ENCODE measurements around the gene FAM110C. TPM values are rescaled to one million over a fixed set of nuclear protein-coding genes. Genes with fewer than 3 reads are reported as not detected.
A peak's percentile ranks its signal among the peaks of the same experiment; 100 is the strongest.
"Not testable (repeated sequence)": the region's sequence is repeated elsewhere in the genome, so short reads cannot be mapped to it uniquely, and the experiment has no call there.

The FAM110C gene
- total RNA-seq, 2 experiments from 2014 or later, result 0.14 to 0.16 TPM

DNA sequence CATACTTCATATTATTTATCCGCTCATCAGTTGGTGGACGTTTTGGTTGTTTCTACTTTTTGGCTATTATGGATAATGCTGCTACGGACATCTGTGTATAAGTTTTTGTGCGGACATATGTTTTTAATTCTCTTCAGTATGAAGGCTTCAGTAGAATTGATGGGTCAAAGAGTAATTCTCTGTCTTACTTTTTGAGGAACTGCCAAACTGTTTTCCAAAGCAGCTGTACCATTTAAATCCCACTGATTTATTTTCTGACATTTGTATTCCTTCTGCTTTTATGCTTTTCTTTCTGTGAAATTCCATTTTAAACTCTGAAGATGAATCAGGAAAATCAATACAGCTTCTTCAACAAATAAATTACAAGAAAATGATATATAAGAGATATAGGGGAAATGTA lies 20.8 kb downstream of the FAM110C start:
- H3K27me3 Mint-ChIP-seq, result peaks cover 5% of the 10 kb centered on the region
- H3K4me3 Mint-ChIP-seq, result no peak overlapping the region
- DNase-seq, result no peak
- peaks cover 6% of the 10 kb centered on the region for H3K9me3 Mint-ChIP-seq
- H3K27ac Mint-ChIP-seq, result no peak overlapping the region
- H3K4me1 Mint-ChIP-seq, result peaks cover 16% of the 10 kb centered on the region
- H3K36me3 Mint-ChIP-seq, result no peaks in the 10 kb centered on the region

DNA sequence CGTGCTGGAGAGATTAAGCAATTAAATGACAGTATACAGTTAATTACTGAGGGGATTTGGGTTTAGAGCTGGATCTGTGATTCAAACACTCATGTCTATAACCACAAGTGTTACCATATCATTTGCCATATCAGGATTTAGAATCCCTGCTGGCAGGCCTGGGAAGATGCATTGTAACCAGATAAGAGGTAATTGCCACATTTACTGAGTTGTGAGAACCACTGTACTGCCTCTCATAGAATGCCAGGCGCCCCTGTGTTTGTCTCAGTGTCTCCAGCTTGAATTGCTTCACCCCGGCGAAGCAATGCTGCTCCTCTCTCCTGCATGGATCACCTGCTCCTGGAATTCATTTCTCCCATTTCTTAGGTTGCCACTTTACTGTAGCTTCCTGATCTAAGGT lies 21.7 kb downstream of the FAM110C start:
- not testable (repeated sequence) for H3K27me3 Mint-ChIP-seq, H3K36me3 Mint-ChIP-seq, H3K27ac Mint-ChIP-seq, DNase-seq, H3K9me3 Mint-ChIP-seq, H3K4me3 Mint-ChIP-seq
- H3K4me1 Mint-ChIP-seq, result peaks cover 16% of the 10 kb centered on the region

DNA sequence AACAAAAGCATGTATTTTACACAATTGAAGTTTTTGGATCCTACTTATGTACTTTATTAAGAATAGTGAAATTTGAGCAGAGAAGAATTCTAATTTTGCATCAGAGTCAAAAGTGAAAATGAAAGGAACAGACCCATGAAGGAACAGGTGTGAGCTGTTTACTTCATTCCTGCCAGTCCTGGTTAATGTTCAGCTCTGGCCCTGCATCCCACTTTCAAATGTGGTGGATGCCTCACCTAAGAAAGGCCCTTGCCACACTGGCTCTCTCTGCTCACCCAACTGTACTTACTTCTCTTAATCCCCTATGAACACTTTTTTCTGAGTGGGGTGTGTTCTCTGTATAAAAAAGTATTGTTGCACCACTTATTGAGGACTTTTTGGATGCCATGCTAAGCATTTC lies 22.2 kb downstream of the FAM110C start:
- peaks cover 8% of the 10 kb centered on the region for H3K27me3 Mint-ChIP-seq
- H3K4me1 Mint-ChIP-seq, result peaks cover 16% of the 10 kb centered on the region
- no peak for DNase-seq
- H3K4me3 Mint-ChIP-seq, result no peak overlapping the region
- H3K27ac Mint-ChIP-seq, result no peak overlapping the region
- H3K36me3 Mint-ChIP-seq, result no peaks in the 10 kb centered on the region
- peaks cover 6% of the 10 kb centered on the region for H3K9me3 Mint-ChIP-seq

DNA sequence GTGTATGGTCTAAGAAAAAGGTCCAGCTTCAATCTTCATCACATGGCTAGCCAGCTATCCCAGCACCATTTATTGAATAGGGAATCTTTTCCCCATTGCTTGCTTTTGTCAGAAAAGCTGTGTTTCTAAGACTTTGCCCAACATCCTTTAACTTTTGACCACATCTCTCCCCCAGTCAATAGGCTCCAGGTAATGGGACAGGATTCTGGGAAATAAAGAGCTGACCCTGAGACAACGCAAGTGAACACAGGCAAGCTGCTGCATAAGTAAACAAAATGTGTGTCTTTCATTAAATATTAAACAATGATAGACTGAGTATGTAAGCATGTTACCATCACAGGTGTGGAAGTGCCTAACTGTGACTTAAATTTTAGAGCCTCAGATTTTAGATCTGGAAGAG lies 23.0 kb downstream of the FAM110C start:
- Mint-ChIP-seq H3K36me3 (no peaks in the 10 kb centered on the region), H3K9me3 (peaks cover 6% of the 10 kb centered on the region), H3K27me3 (peaks cover 8% of the 10 kb centered on the region), H3K4me3 (no peak overlapping the region), H3K27ac (no peak overlapping the region), H3K4me1 (peaks cover 11% of the 10 kb centered on the region)
- no peak for DNase-seq

DNA sequence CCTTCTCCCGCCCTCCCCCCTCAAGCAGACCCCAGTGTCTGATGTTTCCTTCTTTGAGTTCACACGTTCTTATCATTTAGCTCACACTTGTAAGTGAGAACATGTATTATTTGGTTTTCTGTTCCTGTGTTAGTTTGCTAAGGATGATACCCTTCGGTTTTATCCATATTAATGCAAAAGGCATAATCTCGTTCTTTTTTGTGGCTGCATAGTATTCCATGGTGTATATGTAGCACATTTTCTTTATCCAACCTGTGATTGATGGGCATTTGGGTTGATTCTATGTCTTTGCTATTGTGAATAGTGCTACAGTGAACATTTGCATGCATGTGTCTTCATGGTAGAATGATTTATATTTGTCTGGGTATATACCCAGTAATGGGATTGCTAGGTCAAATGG lies 24.1 kb downstream of the FAM110C start:
- not testable (repeated sequence) for H3K27me3 Mint-ChIP-seq, H3K4me1 Mint-ChIP-seq, H3K36me3 Mint-ChIP-seq, H3K4me3 Mint-ChIP-seq, DNase-seq, H3K27ac Mint-ChIP-seq, H3K9me3 Mint-ChIP-seq

DNA sequence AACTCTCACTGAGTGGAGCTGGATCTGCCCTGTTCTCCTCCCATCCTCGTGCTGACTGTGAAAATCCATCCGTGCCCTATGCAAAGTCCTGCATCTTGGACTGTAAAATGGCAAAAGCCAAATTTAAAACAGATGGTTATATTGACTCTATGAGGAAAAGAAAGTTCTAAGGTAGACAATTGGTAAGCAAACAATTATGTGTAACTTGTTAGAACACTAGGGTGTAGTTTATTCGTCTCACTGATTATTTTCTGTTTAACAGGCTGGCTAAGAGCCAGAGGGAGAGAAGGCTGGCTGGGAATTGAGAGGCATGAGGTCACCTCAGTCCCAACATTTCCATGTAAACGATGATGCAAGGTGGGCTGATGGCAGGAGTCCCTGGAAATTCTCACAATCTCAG lies 26.0 kb downstream of the FAM110C start:
- not testable (repeated sequence) for H3K36me3 Mint-ChIP-seq

DNA sequence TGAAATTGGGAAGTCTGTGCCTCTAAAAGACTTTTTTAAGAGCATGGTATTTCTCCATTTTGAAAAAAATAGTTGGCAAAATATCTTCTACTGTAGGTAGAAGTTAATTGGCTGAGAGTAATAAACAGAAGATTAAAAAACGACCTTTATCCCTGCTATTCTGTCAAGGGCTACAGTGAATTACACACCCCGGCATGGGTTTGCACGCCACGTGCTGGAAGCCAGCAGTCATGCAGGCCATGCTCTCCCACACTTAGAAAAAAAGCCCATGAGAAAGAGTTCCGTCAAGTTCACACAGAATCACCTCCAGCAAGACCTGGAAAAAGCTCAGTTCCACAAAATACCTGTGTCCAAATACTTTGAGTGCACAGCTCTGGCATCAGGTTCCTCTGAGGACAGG lies 26.8 kb downstream of the FAM110C start:
- DNase-seq, result no peak
- Mint-ChIP-seq H3K9me3 (peaks cover 6% of the 10 kb centered on the region), H3K36me3 (no peaks in the 10 kb centered on the region), H3K27ac (no peak overlapping the region), H3K27me3 (peaks cover 23% of the 10 kb centered on the region), H3K4me3 (no peak overlapping the region), H3K4me1 (peaks cover 7% of the 10 kb centered on the region)

More for the DNA sequence above, 26.0 kb downstream of the FAM110C start:
- not testable (repeated sequence) for H3K9me3 Mint-ChIP-seq, H3K4me1 Mint-ChIP-seq, H3K27ac Mint-ChIP-seq, H3K4me3 Mint-ChIP-seq, DNase-seq
- peaks cover 18% of the 10 kb centered on the region for H3K27me3 Mint-ChIP-seq

DNA sequence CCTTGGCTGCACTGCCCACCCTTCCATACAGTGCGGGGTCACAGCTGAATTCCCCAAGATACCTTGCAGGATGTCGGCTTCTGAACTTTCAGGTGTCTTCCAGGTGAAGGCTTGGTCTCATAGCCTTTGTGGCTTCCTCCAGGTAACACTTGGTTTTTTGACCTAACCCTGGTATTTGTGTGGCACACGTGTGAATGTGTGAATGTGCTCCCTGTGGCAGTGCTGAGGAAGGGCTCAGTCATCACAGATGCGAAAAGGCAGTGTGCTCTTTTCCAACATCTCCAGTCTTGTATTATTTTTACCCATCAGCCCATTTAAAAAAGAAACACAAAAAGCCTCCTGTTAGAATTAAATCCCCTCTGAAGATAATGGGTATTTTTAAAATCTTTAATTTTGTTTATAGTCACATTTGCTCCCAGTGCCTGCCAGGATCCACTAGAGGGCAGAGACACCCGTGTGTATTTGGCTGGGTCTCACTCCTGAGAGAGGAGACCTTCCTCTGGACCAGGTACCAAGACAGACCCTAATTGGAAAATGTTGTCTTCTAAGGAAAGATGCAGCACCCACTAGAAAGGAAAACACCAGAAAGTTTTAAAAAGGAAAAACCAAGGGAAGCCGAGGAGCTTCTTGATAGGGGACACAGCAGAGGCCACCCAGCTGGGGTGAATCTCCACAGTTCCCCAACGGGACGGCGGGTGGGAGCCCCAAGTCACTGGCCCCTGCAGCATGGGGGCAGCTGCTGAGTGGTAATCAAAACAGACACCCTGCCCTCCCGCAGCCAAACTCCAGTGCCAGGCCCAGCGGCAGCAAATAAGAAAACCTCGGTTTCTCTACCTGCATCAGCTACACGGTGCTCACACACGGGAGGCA lies 27.7 kb downstream of the FAM110C start:
- H3K9me3 Mint-ChIP-seq, result peaks cover 6% of the 10 kb centered on the region
- H3K4me3 Mint-ChIP-seq, result no peak overlapping the region
- H3K36me3 Mint-ChIP-seq, result no peaks in the 10 kb centered on the region
- DNase-seq, result no peak
- H3K27me3 Mint-ChIP-seq, result peaks cover 32% of the 10 kb centered on the region
- H3K4me1 Mint-ChIP-seq, result no peaks in the 10 kb centered on the region
- no peak overlapping the region for H3K27ac Mint-ChIP-seq

DNA sequence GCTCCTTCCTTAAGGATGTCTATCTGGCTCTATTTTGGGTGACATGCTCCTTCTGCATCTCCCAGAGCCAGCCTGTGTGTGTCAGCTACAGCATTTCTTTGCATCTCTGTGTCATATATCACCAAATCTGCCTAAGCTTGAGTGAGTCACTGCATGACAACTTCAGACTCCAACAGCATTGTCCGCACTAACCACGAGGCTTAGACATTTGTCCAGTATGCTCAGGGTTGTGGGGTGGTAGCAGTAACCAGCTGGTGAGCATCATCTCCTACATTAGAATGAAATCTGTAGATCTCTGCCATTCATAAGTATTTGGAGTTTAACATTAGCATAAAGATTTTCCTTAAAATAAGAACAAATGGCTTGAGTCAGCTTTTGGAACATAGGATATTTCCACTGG lies 30.4 kb downstream of the FAM110C start:
- H3K9me3 Mint-ChIP-seq, result not testable (repeated sequence)

DNA sequence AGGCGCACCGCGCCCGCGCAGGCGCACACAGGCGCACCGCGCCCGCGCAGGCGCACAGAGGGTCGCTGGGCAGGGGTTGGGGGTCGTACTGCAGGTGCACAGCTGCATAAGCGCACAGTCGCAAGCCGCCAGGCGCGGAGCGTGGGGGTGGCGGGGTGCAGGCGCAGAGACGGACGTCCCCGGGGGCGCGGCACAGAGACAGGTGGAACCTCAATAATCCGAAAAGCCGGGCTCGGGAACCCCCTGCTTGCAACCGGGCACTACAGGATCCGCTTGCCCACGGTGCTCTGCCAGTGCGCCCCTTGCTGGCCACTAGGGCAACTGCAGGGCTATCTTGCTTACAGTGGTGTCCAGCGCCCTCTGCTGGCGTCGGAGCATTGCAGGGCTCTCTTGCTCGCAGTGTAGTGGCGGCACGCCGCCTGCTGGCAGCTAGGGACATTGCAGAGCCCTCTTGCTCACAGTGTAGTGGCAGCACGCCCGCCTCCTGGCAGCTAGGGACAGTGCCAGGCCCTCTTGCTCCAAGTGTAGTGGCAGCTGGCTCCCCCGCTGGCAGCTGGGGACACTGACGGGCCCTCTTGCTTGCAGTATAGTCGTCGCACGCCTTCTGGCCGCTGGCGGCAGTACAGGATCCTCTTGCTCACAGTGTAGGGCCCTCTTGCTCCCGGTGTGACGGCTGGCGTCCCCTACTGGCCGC lies 34.9 kb downstream of the FAM110C start:
- peaks cover 32% of the 10 kb centered on the region for H3K27me3 Mint-ChIP-seq
- no peaks in the 10 kb centered on the region for H3K4me1 Mint-ChIP-seq
- DNase-seq, result peak; percentile 69
- no peaks in the 10 kb centered on the region for H3K36me3 Mint-ChIP-seq
- no peak overlapping the region for H3K27ac Mint-ChIP-seq
- no peak overlapping the region for H3K4me3 Mint-ChIP-seq
- H3K9me3 Mint-ChIP-seq, result no peaks in the 10 kb centered on the region

More for the DNA sequence above, 30.4 kb downstream of the FAM110C start:
- DNase-seq, H3K4me3 Mint-ChIP-seq, H3K36me3 Mint-ChIP-seq, H3K4me1 Mint-ChIP-seq, H3K27ac Mint-ChIP-seq: not testable (repeated sequence)
- H3K27me3 Mint-ChIP-seq, result peaks cover 35% of the 10 kb centered on the region

DNA sequence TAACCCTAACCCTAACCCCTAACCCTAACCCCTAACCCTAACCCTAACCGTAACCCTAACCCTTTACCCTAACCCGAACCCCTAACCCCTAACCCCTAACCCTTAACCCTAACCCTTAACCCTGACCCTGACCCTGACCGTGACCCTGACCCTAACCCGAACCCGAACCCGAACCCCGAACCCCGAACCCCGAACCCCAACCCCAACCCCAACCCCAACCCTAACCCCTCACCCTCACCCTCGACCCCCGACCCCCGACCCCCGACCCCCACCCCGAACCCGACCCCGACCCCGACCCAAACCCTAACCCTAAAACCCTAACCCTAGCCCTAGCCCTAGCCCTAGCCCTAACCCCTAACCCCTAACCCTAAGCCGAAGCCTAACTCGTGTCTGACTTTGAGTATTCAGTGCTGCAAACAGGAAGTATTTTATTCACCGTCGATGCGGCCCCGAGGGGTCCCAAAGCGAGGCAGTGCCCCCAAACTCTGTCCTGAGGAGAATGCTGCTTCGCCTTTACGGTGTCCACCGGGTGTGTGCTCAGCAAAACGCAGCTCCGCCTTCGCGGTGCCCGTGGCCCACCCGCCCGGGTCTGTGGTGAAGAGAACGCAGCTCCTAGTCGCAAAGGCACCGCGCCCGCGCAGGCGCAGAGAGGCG lies 36.0 kb downstream of the FAM110C start:
- H3K4me3 Mint-ChIP-seq, result no peak overlapping the region
- H3K36me3 Mint-ChIP-seq, result no peaks in the 10 kb centered on the region
- no peak for DNase-seq
- H3K9me3 Mint-ChIP-seq, result no peaks in the 10 kb centered on the region
- H3K4me1 Mint-ChIP-seq, result no peaks in the 10 kb centered on the region
- H3K27me3 Mint-ChIP-seq, result peaks cover 23% of the 10 kb centered on the region
- no peak overlapping the region for H3K27ac Mint-ChIP-seq

Other genes with a start within 250 kb of the FAM110C start
- 10 to 100 TPM; 15.8 to 17.9 TPM for gene SH3YL1, start 217.5 kb upstream of the FAM110C start, total RNA-seq
- 100 to 1,000 TPM; 170 to 172 TPM for gene ACP1, start 218.4 kb upstream of the FAM110C start, total RNA-seq
- gene ALKAL2, start 241.6 kb upstream of the FAM110C start, total RNA-seq, result not detected

All from activated naive CD8-positive, alpha-beta T cell treated with anti-CD3 and anti-CD28 coated beads for 36 hours (primary cell).